GM21737 (cell line): ENCODE data around the gene SRRM1.

Experiments
- ATAC-seq: cut with Tn5 transposase; IDR thresholded peaks from one replicate; pipeline ENCODE4 v1.9.1; 2021; ENCODE audit warnings: mild to moderate bottlenecking, moderate library complexity; ENCODE audit not compliant: unreplicated experiment

SRRM1 gene

GRCh38 chr1:24642481-24643362 lies at the start of gene SRRM1:
TSS of gene SRRM1 (plus strand) at chr1:24643302. CDS start at chr1:24643327, 25 bp downstream.
- ATAC-seq = peak; percentile 90

GRCh38 chr1:24594328-24594598 lies 48.8 kb upstream of the SRRM1 start:
- ATAC-seq = no peak

- no peak for ATAC-seq
Observed at GRCh38 chr1:24596401-24596880, 46.7 kb upstream of the SRRM1 start.

GRCh38 chr1:24599265-24599664 lies 43.8 kb upstream of the SRRM1 start:
- no peak for ATAC-seq

- no peak for ATAC-seq
Observed at GRCh38 chr1:24600551-24600950, 42.6 kb upstream of the SRRM1 start.

GRCh38 chr1:24605534-24606295 lies 37.4 kb upstream of the SRRM1 start:
- ATAC-seq = no peak

- no peak for ATAC-seq
Observed at GRCh38 chr1:24606296-24606605, 36.9 kb upstream of the SRRM1 start.

- no peak for ATAC-seq
Observed at GRCh38 chr1:24606621-24607020, 36.5 kb upstream of the SRRM1 start.

- no peak for ATAC-seq
Observed at GRCh38 chr1:24609949-24610517, 33.1 kb upstream of the SRRM1 start.

- ATAC-seq = no peak
Observed at GRCh38 chr1:24619376-24619775, 23.7 kb upstream of the SRRM1 start.

- no peak for ATAC-seq
Observed at GRCh38 chr1:24620678-24621077, 22.4 kb upstream of the SRRM1 start.

- no peak for ATAC-seq
Observed at GRCh38 chr1:24621121-24621520, 22.0 kb upstream of the SRRM1 start.

- no peak for ATAC-seq
Observed at GRCh38 chr1:24622218-24622617, 20.9 kb upstream of the SRRM1 start.

- ATAC-seq = no peak
Observed at GRCh38 chr1:24632832-24633175, 10.3 kb upstream of the SRRM1 start.

GRCh38 chr1:24635195-24635843 lies 7.8 kb upstream of the SRRM1 start:
- ATAC-seq = no peak

GRCh38 chr1:24636661-24637357 lies 6.3 kb upstream of the SRRM1 start:
- ATAC-seq = no peak

- no peak for ATAC-seq
Observed at GRCh38 chr1:24639094-24639493, 4.0 kb upstream of the SRRM1 start.

- ATAC-seq = no peak
Observed at GRCh38 chr1:24639881-24640280, 3.2 kb upstream of the SRRM1 start.

- ATAC-seq = no peak
Observed at GRCh38 chr1:24640288-24640687, 2.8 kb upstream of the SRRM1 start.

GRCh38 chr1:24641646-24642151 lies 1.4 kb upstream of the SRRM1 start:
- ATAC-seq = no peak
